HG02970 (cell line): ENCODE results near the gene HNRNPK.

Experiments used
- ATAC-seq: cut with Tn5 transposase; IDR thresholded peaks from one replicate; pipeline ENCODE4 v1.9.1; 2021; ENCODE audit warnings: mild to moderate bottlenecking, moderate library complexity, moderate number of reproducible peaks; ENCODE audit not compliant: unreplicated experiment, low FRiP score

HNRNPK gene

DNA sequence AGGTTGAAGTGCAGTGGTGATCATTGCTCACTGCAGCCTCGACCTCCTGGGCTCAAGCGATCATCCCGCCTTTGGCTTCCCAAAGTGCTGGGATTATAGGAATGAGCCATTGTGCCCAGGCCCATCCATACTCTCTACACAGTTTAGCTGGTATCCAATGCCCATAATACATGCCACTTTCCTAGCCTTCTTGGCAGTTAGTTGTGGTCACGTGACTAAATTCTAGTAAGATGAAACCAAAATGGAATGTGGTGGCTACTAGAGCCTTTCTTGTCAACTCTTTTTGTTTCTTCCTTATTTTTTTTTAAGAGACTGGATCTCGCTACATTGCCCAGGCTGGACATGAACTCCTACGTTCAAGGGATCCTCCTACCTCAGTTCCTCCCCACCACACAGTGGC is 43.5 kb downstream of the HNRNPK start:
- no peak for ATAC-seq

DNA sequence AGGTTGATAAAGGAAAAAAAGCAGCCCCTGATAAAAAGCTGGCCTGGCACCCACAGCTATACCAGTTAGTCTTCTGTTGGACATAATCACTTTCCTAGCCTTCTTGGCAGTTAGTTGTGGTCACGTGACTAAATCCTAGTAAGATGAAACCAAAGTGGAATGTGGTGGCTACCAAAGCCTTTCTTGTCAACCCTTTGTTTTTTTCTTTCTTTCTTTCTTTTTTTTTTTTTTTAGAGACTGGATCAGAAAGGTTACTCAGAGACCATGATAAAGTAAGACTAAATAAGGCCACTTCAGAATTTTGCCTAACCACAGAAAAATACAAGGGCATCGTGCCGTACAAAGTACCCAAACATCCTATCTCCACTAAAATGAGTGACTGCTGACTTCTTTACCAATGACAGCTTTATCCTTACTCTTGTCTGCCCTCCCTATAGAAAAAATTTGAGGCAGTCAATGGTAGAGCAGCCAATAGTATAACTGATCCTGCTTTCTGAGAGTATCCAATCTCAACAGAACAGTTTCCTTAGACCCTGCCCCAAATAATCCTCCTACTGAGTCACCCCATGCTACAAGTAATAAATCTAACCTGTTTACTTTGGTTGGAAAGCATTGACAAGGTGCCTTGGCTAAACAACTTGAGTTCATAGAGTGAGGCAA is 44.6 kb downstream of the HNRNPK start:
- ATAC-seq, result no peak

DNA sequence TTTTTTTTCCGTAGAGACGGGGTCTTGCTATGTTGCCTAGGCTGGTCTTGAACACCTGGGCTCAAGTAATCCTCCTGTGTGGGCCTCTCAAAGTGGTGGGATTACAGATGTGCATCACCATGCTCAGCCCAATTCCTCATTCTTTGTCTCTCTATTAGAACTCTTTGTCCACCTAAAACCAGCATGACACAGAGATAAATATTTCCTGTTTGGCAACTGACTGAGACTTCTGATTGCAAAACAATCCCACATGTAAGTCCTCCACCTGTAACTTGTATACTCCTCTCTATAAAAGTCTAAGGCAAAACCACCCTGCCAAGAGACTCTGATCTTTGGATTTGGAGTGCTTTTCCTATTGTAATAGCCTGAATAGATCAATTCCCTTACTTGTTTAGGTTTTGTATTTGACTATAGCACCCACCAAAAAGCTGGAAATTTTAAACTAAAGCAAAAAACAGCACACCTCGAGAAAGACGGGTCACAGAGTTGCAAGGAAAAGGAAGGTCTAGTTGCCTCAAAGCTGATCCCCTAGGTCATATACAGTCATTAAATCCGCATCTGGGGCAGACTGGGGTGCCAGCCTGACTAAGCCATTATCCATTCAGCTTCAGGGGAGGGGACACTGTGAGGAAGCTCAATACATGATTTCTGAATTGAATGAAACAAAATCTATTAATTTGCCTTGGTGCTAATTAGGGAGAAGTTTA is 45.3 kb downstream of the HNRNPK start:
- no peak for ATAC-seq

DNA sequence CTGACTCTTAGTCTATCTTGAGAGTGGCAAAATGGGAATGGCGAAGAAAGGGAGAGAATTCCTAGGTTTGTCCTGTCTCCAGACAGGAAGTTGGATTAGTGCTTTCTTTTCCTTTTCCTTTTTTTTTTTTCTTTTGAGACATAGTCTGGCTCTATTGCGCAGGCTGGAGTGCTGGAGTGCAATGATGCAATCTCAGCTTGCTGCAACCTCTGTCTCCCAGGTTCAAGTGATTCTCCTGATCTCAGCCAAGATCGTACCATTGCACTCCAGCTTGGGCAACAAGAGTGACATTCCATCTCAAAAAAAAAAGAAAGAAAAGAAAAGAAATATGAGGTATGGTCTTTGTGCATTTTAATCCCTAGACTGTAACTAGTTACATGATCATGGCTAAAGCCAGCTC is 46.2 kb downstream of the HNRNPK start:
- ATAC-seq, result no peak

DNA sequence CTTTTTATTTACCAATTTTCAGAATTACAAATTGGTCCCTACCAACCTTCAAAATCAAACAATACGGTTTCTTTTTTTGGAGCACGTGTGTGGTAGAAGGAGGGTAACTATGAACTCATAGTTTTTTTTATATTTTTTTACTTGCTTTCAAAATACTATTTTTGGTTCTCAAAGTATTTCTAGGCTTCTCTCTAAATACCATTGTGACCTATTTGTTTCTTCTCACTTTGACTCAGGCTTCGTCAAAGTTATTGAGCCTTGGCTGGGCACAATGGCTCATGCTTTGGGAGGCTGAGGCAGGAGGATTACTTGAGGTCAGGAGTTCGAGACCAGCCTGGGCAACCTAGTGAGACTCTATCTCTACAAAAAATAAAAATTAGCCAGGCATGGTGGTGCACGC is 47.2 kb downstream of the HNRNPK start:
- no peak for ATAC-seq

DNA sequence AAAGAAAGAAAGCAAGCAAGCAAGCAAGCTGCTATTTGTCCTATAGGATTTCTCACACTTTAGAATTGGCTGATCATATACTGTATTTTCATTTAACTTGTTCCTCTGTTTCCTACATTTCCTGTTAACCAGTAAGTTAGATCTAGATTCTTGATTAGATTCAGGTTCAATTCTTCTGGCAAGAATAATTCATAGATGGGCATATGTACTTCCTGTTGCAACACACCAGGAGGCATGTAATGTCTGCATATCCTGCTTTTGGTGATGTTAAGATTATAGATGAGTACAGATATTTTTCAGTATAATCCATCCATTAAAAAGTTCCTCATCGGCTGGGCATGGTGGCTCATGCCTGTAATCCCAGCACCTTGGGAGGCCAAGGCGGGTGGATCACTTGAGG is 48.0 kb downstream of the HNRNPK start:
- no peak for ATAC-seq

DNA sequence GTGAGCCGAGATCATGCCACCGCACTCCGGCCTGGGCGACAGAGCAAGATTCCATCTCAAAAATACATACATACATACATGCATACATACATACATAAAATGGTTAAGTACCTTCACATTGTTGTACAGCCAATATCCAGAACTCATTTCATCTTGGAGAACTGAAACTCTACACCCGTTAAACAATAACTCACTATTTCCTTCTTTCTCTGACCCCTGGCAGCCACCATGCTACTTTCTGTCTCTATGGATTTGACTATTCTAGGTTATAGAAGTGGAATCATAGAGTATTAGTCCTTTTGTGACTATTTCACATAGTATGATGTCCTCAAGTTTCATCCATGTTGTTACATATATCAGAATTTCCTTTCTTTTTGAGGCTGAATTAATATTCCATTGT is 49.1 kb downstream of the HNRNPK start:
- no peak for ATAC-seq

DNA sequence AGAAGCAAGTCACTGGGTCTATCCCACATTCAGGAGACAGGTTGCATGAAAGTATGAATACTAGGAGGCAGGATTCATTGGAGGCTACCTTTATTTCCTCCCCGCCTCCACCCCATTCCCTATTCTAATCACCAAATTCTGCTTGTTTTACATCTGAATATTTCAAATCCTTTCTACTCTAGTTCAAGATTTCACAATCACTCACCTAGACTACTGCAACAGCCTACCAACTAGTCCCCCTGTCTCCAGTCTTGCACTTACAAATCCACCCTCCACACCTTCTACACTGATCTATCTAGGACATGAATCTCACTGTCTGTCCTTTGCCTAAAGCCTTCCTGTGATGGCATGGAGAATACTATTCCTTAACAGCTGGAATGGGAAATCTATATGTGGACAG is 52.4 kb downstream of the HNRNPK start:
- no peak for ATAC-seq

DNA sequence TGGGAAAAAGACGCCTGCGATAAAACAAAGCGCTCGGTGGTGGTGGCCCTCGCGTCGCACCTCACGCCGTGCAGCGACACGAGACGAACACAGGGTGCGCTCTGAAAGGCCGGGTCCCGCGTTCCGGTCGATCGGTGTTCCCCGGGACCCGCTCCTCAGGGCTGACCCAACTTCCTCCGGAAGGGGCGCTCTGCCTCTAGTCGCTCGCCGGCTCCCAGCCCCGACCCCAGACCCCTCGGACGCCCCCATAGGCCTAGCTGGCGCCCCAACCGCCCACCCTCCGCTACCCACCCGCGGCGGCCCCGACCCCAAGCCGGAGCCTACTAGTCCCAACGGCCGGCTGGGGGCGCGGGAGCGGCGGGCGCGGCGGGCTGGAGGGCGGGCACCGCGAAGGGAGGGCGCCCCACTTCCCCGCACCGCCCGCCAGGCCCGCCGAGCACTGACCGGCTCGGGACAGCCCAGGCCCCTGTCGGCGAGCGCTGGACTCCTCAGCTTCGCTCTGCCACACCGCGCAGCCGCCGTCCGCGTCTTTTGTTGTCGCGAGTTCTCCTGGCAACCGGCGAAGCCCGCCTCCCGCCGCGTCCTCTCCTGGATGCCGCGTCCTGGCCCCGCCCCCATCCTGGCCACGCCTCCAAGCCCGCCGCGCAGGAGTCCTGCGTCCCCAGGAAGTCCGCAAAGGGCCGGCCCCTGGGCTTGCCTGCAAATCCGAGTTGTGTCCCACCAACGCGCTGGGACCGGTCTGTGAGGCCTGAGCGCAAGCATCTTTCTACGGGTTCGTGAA is 58.9 kb downstream of the HNRNPK start, which contains the start of gene KIF27:
KIF27 (minus strand) TSS at position 506 of the 781 bp plus-strand sequence. CDS start 5,841 bp downstream, outside the sequence.
- peak; percentile 97 for ATAC-seq

DNA sequence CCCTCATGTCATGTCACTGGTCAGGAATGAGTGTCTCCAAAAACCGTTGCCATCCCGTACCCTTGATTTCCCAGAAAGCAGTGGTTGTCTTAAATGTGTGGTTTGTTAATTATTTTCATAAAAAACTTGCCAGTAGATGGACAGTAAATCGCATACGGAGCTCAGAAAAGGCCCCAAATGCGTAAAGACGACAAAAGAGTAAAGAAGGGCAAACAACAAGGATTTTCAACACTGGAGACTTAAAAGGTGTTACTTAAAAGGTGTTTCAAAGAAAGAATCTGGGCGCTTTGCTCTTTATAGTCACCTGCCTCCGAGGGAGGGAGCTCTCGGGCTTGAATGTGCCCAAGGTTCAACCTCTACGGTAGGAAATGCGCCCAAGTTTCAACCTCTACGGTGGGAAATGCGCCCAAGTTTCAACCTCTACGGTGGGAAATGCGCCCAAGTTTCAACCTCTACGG is 59.5 kb downstream of the HNRNPK start:
- no peak for ATAC-seq

DNA sequence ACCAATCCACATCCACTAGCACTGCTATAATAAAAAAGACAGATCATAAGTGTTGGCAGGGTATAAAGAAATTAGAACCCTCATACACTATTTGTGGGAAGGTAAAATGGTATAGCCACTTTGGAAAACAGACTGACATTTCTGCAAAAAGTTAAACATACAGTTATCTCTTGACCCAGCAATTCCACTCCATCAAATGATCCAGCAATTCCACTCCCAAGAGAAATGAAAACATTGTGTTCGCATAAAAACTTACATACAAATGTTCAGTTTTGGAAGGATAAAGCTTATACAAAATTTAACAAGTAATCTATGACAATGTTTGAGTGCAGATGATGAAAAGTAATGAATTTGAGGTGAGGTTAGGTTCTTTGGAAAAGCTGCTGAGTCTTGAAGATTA is 60.9 kb downstream of the HNRNPK start:
- ATAC-seq, result no peak
